OCI-LY1 (cell line): Measurements from ENCODE around the gene GRHPR.
"Not testable (repeated sequence)": the region's sequence is repeated elsewhere in the genome, so short reads cannot be mapped to it uniquely, and the experiment has no call there.

ENCODE experiments used
- H2AFZ ChIP-seq: fragments of 200-600 bp; sonication (generic), shearing (Covaris generic); 2 replicates; pipeline ENCODE4 v1.6.0; 2014; ENCODE audit warnings: antibody characterized with exemption, mild to moderate bottlenecking, low read length
- H3F3A ChIP-seq: fragments of 200-600 bp; sonication (generic), shearing (Covaris generic); 2 replicates; pipeline ENCODE4 v1.6.0; 2014; ENCODE audit warnings: mild to moderate bottlenecking, antibody characterized with exemption, low read length, moderate library complexity; ENCODE audit not compliant: insufficient read depth
- H3K27ac ChIP-seq: fragments of 200-600 bp; sonication (generic); 2 replicates; pipeline ENCODE4 v1.5.1; 2014; ENCODE audit warnings: low read length, mixed run types, mild to moderate bottlenecking, low read depth; ENCODE audit not compliant: poor library complexity, severe bottlenecking
- H3K27me3 ChIP-seq: fragments of 200-600 bp; sonication (generic); 2 replicates; pipeline ENCODE4 v1.6.0; 2014; ENCODE audit warnings: antibody characterized with exemption, mild to moderate bottlenecking, low read length, moderate library complexity; ENCODE audit not compliant: insufficient read depth
- H3K36me3 ChIP-seq: fragments of 200-600 bp; sonication (generic); 2 replicates; pipeline ENCODE4 v1.6.1; 2014; ENCODE audit warnings: mild to moderate bottlenecking, antibody characterized with exemption, low read length, moderate library complexity, mixed read lengths; ENCODE audit not compliant: insufficient read depth
- H3K4me1 ChIP-seq: fragments of 200-600 bp; sonication (generic); 2 replicates; pipeline ENCODE4 v1.5.1; 2014; ENCODE audit warnings: mild to moderate bottlenecking, low read length, moderate library complexity; ENCODE audit not compliant: insufficient read depth, severe bottlenecking
- H3K4me2 ChIP-seq: fragments of 200-600 bp; sonication (generic), shearing (Covaris generic); 2 replicates; pipeline ENCODE4 v1.6.1; 2014; ENCODE audit warnings: low read length
- H3K4me3 ChIP-seq: fragments of 200-600 bp; sonication (generic); 2 replicates; pipeline ENCODE4 v1.5.1; 2014; ENCODE audit warnings: low read length, low read depth, mild to moderate bottlenecking, mixed read lengths; ENCODE audit not compliant: poor library complexity, severe bottlenecking
- H3K79me2 ChIP-seq: fragments of 200-600 bp; shearing (Covaris generic); 2 replicates; pipeline ENCODE4 v1.6.1; 2016; ENCODE audit warnings: mixed run types, low read length, mixed read lengths; ENCODE audit not compliant: insufficient read depth
- H3K9ac ChIP-seq: fragments of 200-600 bp; sonication (generic), shearing (Covaris generic); 2 replicates; pipeline ENCODE4 v1.6.1; 2014; ENCODE audit warnings: mild to moderate bottlenecking, low read length, mixed read lengths
- H3K9me2 ChIP-seq: fragments of 200-600 bp; sonication (generic), shearing (Covaris generic); 2 replicates; pipeline ENCODE4 v1.6.1; 2014; ENCODE audit warnings: low read depth, mild to moderate bottlenecking, low read length, mixed read lengths
- H3K9me3 ChIP-seq: fragments of 200-600 bp; shearing (Covaris generic); 2 replicates; pipeline ENCODE4 v1.6.1; 2014; ENCODE audit warnings: low read length, mixed read lengths
- H4K20me1 ChIP-seq: fragments of 200-600 bp; sonication (generic), shearing (Covaris generic); 2 replicates; pipeline ENCODE4 v1.6.0; 2016; ENCODE audit warnings: mild to moderate bottlenecking, low read length; ENCODE audit not compliant: insufficient read depth
- CTCF ChIP-seq: fragments of 200-600 bp; sonication (generic), shearing (Covaris generic); IDR thresholded peaks from 2 replicates; pipeline ENCODE4 v1.5.1; 2017; ENCODE audit warnings: mild to moderate bottlenecking, antibody characterized with exemption, low read length, moderate library complexity, mixed read lengths
- EZH2 ChIP-seq: fragments of 200-600 bp; sonication (generic), shearing (Covaris generic); IDR thresholded peaks from 2 replicates; pipeline ENCODE4 v1.8.0; 2017; ENCODE audit warnings: borderline replicate concordance, mixed run types, mild to moderate bottlenecking, antibody characterized with exemption, low read length, moderate library complexity, mixed read lengths

Gene GRHPR

GRCh38 chr9:37424204-37424685, 1.7 kb downstream of the GRHPR start:
- Histone ChIP-seq H3K9ac (peak overlapping the region; percentile 84), H3K9me3 (no peaks in the 10 kb centered on the region), H3K4me3 (peak overlapping the region; percentile 81), H4K20me1 (no peaks in the 10 kb centered on the region), H3K36me3 (peaks cover 58% of the 10 kb centered on the region), H3K27ac (peak overlapping the region; percentile 100), H3K9me2 (no peaks in the 10 kb centered on the region), H3K4me1 (peaks cover 73% of the 10 kb centered on the region), H3K4me2 (peak overlapping the region; percentile 95), H3F3A (no peaks in the 10 kb centered on the region), H3K27me3 (no peaks in the 10 kb centered on the region), H2AFZ (no peak overlapping the region), H3K79me2 (peaks cover 28% of the 10 kb centered on the region)
- no peak for TF ChIP-seq EZH2
- no peak for TF ChIP-seq CTCF

- Histone ChIP-seq H3K9me3 (no peaks in the 10 kb centered on the region), H3K9ac (peak overlapping the region; percentile 84), H3K27me3 (no peaks in the 10 kb centered on the region), H3K4me1 (peaks cover 75% of the 10 kb centered on the region), H3K4me3 (peak overlapping the region; percentile 81), H3K27ac (peak overlapping the region; percentile 100), H2AFZ (no peak overlapping the region), H4K20me1 (no peaks in the 10 kb centered on the region), H3K36me3 (peaks cover 63% of the 10 kb centered on the region), H3F3A (no peaks in the 10 kb centered on the region), H3K79me2 (peaks cover 28% of the 10 kb centered on the region), H3K9me2 (no peaks in the 10 kb centered on the region), H3K4me2 (peak overlapping the region; percentile 95)
- TF ChIP-seq CTCF (no peak), EZH2 (no peak)
Measured at GRCh38 chr9:37424686-37425297, 2.3 kb downstream of the GRHPR start.

DNA sequence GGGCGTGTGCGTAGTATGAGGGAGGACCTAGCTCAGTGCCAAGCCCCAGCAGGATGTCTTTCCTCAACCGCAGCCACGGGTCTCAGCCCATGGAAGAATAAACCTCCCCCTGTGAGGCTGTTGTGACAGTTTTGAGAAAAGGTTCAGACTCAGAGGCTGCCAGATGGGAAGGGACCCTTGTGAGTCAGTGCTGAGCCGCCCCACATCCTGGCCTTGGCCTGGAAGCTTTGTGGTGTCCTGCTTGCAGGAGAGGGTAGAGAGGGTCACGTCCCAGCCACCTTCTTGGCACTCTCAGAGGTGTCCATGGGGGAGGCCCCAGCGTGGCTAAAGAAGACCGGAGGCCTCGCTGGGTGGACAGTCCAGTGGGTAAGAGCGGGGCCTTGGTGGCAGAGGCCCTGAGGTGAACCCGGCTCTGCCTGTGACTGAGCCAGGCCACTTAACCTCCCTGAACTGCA, 2.8 kb downstream of the GRHPR start:
- H3K9ac ChIP-seq = peak overlapping the region; percentile 84; the same call in 1 of the 2 replicates
- H3K4me1 ChIP-seq = peaks cover 75% of the 10 kb centered on the region
- no peaks in the 10 kb centered on the region for H3K9me3 ChIP-seq
- H3F3A ChIP-seq = no peaks in the 10 kb centered on the region
- peak overlapping the region; percentile 100 for H3K27ac ChIP-seq
- no peaks in the 10 kb centered on the region for H4K20me1 ChIP-seq
- peak overlapping the region; percentile 95 for H3K4me2 ChIP-seq
- H3K4me3 ChIP-seq = peak overlapping the region; percentile 81
- no peaks in the 10 kb centered on the region for H3K27me3 ChIP-seq
- no peaks in the 10 kb centered on the region for H3K9me2 ChIP-seq
- no peak for TF ChIP-seq CTCF
- TF ChIP-seq EZH2 = no peak
- peaks cover 69% of the 10 kb centered on the region for H3K36me3 ChIP-seq
- H2AFZ ChIP-seq = no peak overlapping the region
- peaks cover 28% of the 10 kb centered on the region for H3K79me2 ChIP-seq

- not testable (repeated sequence) for H3K9me2 ChIP-seq, H3K4me3 ChIP-seq, H3K4me2 ChIP-seq, H3K9ac ChIP-seq, H3K27me3 ChIP-seq, H3K9me3 ChIP-seq, H3F3A ChIP-seq, H4K20me1 ChIP-seq, H2AFZ ChIP-seq
- H3K27ac ChIP-seq = peak overlapping the region; percentile 100
- H3K4me1 ChIP-seq = peaks cover 75% of the 10 kb centered on the region
- peaks cover 80% of the 10 kb centered on the region for H3K36me3 ChIP-seq
- peaks cover 28% of the 10 kb centered on the region for H3K79me2 ChIP-seq
Measured at GRCh38 chr9:37426431-37426830, 3.9 kb downstream of the GRHPR start.
